Measurements from ENCODE around the gene ALX4.

Gene ALX4

GRCh38 chr11:44335052-44335760, 25.3 kb upstream of the ALX4 start:
- no peak for DNase-seq (ENCODE audit: low spot score)

GRCh38 chr11:44334356-44335004, 24.5 kb upstream of the ALX4 start:
- DNase-seq (ENCODE audit: low spot score) = no peak

GRCh38 chr11:44333271-44334218, 23.6 kb upstream of the ALX4 start:
- DNase-seq (ENCODE audit: low spot score) = no peak

GRCh38 chr11:44332665-44333064, 22.7 kb upstream of the ALX4 start:
- no peak for DNase-seq (ENCODE audit: low spot score)

- no peak for DNase-seq (ENCODE audit: low spot score)
Observed at GRCh38 chr11:44329472-44330230, 19.7 kb upstream of the ALX4 start.

- no peak for DNase-seq (ENCODE audit: low spot score)
Observed at GRCh38 chr11:44328138-44328660, 18.3 kb upstream of the ALX4 start.

- no peak for DNase-seq (ENCODE audit: low spot score)
Observed at GRCh38 chr11:44327730-44328129, 17.8 kb upstream of the ALX4 start.

GRCh38 chr11:44326615-44327475, 16.9 kb upstream of the ALX4 start:
- no peak for DNase-seq (ENCODE audit: low spot score)

- no peak for DNase-seq (ENCODE audit: low spot score)
Observed at GRCh38 chr11:44325698-44326097, 15.8 kb upstream of the ALX4 start.

GRCh38 chr11:44324749-44325525, 15.0 kb upstream of the ALX4 start:
- no peak for DNase-seq (ENCODE audit: low spot score)

- no peak for DNase-seq (ENCODE audit: low spot score)
Observed at GRCh38 chr11:44324222-44324621, 14.3 kb upstream of the ALX4 start.

- DNase-seq (ENCODE audit: low spot score) = no peak
Observed at GRCh38 chr11:44322243-44322642, 12.3 kb upstream of the ALX4 start.

- no peak for DNase-seq (ENCODE audit: low spot score)
Observed at GRCh38 chr11:44321059-44321458, 11.1 kb upstream of the ALX4 start.

GRCh38 chr11:44320289-44320973, 10.5 kb upstream of the ALX4 start:
- no peak for DNase-seq (ENCODE audit: low spot score)

- DNase-seq (ENCODE audit: low spot score) = no peak
Observed at GRCh38 chr11:44319552-44320288, 9.8 kb upstream of the ALX4 start.

- no peak for DNase-seq (ENCODE audit: low spot score)
Observed at GRCh38 chr11:44319170-44319551, 9.2 kb upstream of the ALX4 start.

- DNase-seq (ENCODE audit: low spot score) = no peak
Observed at GRCh38 chr11:44318369-44318768, 8.4 kb upstream of the ALX4 start.

GRCh38 chr11:44316659-44317240, 6.8 kb upstream of the ALX4 start:
- no peak for DNase-seq (ENCODE audit: low spot score)
